H9 (cell line): ENCODE results near the gene NET1. TPM values are rescaled to one million over a fixed set of nuclear protein-coding genes. Genes with fewer than 3 reads are reported as not detected.

Experiments
- DNase-seq: peaks from one replicate; pipeline ENCODE4 v3.0.0-alpha.2; 2017
- H2AFZ ChIP-seq: one replicate; pipeline ENCODE4 v1.6.1; 2013; ENCODE audit warnings: mild to moderate bottlenecking, low read length, control low read depth, moderate library complexity
- H2AK5ac ChIP-seq: 2 replicates; pipeline ENCODE4 v1.6.1; 2013; ENCODE audit warnings: low read length, control low read depth, mixed read lengths; ENCODE audit not compliant: insufficient read length
- H2BK120ac ChIP-seq: one replicate; pipeline ENCODE4 v1.6.1; 2013; ENCODE audit warnings: low read depth, mild to moderate bottlenecking, low read length, control low read depth, inconsistent platforms; ENCODE audit not compliant: poor library complexity, severe bottlenecking
- H2BK12ac ChIP-seq: 2 replicates; pipeline ENCODE4 v1.6.1; 2013; ENCODE audit warnings: low read length, control low read depth, mixed read lengths, low read depth; ENCODE audit not compliant: insufficient read length
- H2BK15ac ChIP-seq: 2 replicates; pipeline ENCODE4 v1.6.1; 2013; ENCODE audit warnings: low read depth, low read length, control low read depth
- H2BK20ac ChIP-seq: one replicate; pipeline ENCODE4 v1.6.1; 2013; ENCODE audit warnings: low read depth, mild to moderate bottlenecking, low read length, control low read depth, inconsistent platforms; ENCODE audit not compliant: poor library complexity, severe bottlenecking
- H2BK5ac ChIP-seq: 2 replicates; pipeline ENCODE4 v1.6.1; 2013; ENCODE audit warnings: low read length, control low read depth, mixed read lengths; ENCODE audit not compliant: insufficient read length
- H3K14ac ChIP-seq: 2 replicates; pipeline ENCODE4 v1.6.1; 2013; ENCODE audit warnings: low read length, control low read depth; ENCODE audit not compliant: insufficient read depth
- H3K18ac ChIP-seq: 2 replicates; pipeline ENCODE4 v1.6.1; 2013; ENCODE audit warnings: low read depth, mild to moderate bottlenecking, mixed read lengths, low read length, control low read depth; ENCODE audit not compliant: insufficient read length
- H3K23ac ChIP-seq: 2 replicates; pipeline ENCODE4 v1.6.1; 2013; ENCODE audit warnings: low read length, control low read depth, mixed read lengths, low read depth; ENCODE audit not compliant: insufficient read length
- H3K23me2 ChIP-seq: 2 replicates; pipeline ENCODE4 v1.6.1; 2013; ENCODE audit warnings: low read depth, mild to moderate bottlenecking, mixed read lengths, low read length, control low read depth; ENCODE audit not compliant: insufficient read length, poor library complexity, severe bottlenecking
- H3K27ac ChIP-seq: 2 replicates; pipeline ENCODE4 v1.5.1; 2013; ENCODE audit warnings: low read length, control low read depth, mixed read lengths, low read depth; ENCODE audit not compliant: insufficient read length
- H3K27me3 ChIP-seq: 2 replicates; pipeline ENCODE4 v1.6.1; 2013; ENCODE audit warnings: low read length, control low read depth, inconsistent platforms; ENCODE audit not compliant: insufficient read depth
- H3K4ac ChIP-seq: 2 replicates; pipeline ENCODE4 v1.6.1; 2013; ENCODE audit warnings: low read depth, mild to moderate bottlenecking, control low read depth, inconsistent platforms, low read length, moderate library complexity
- H3K4me1 ChIP-seq: 2 replicates; pipeline ENCODE4 v1.6.1; 2013; ENCODE audit warnings: low read length, control low read depth, inconsistent platforms; ENCODE audit not compliant: insufficient read depth
- H3K4me2 ChIP-seq: 2 replicates; pipeline ENCODE4 v1.6.1; 2013; ENCODE audit warnings: low read length, control low read depth, mixed read lengths; ENCODE audit not compliant: insufficient read length, insufficient read depth
- H3K56ac ChIP-seq: 2 replicates; pipeline ENCODE4 v1.6.1; 2013; ENCODE audit warnings: low read depth, mild to moderate bottlenecking, mixed read lengths, low read length, control low read depth; ENCODE audit not compliant: insufficient read length
- H3K79me1 ChIP-seq: 2 replicates; pipeline ENCODE4 v1.6.1; 2013; ENCODE audit warnings: low read depth, mild to moderate bottlenecking, moderate library complexity, low read length, control low read depth, inconsistent platforms; ENCODE audit not compliant: insufficient read depth, poor library complexity, severe bottlenecking
- H3K79me2 ChIP-seq: 2 replicates; pipeline ENCODE4 v1.6.1; 2013; ENCODE audit warnings: low read length, control low read depth, inconsistent platforms; ENCODE audit not compliant: insufficient read depth
- H3K9ac ChIP-seq: 2 replicates; pipeline ENCODE4 v1.6.1; 2013; ENCODE audit warnings: low read length, control low read depth, mixed read lengths; ENCODE audit not compliant: insufficient read length; ENCODE audit errors: extremely low read depth
- H3K9me3 ChIP-seq: one replicate; pipeline ENCODE4 v1.6.1; 2013; ENCODE audit warnings: low read depth, low read length, inconsistent platforms; ENCODE audit not compliant: control insufficient read depth
- H3T11ph ChIP-seq: one replicate; pipeline ENCODE4 v1.6.1; 2013; ENCODE audit warnings: mild to moderate bottlenecking, low read length, control low read depth, inconsistent platforms
- H4K20me1 ChIP-seq: one replicate; pipeline ENCODE4 v1.6.1; 2013; ENCODE audit not compliant: control insufficient read depth, insufficient read length, insufficient read depth
- H4K5ac ChIP-seq: 2 replicates; pipeline ENCODE4 v1.6.1; 2013; ENCODE audit warnings: low read depth, mild to moderate bottlenecking, mixed read lengths, low read length, control low read depth; ENCODE audit not compliant: insufficient read length
- H4K8ac ChIP-seq: replicated peaks from 2 replicates; pipeline ENCODE4 v1.6.1; 2013; ENCODE audit warnings: low read length, control low read depth, mixed read lengths, low read depth; ENCODE audit not compliant: insufficient read length
- H4K91ac ChIP-seq: 2 replicates; pipeline ENCODE4 v1.6.1; 2013; ENCODE audit warnings: low read depth, mild to moderate bottlenecking, moderate library complexity, mixed read lengths, low read length, control low read depth; ENCODE audit not compliant: insufficient read length
- H3K27ac Mint-ChIP-seq, 3 experiments: 2 replicates in 2 of 3; 3 replicates in 1 of 3; pipeline ENCODE4 v1.8.0; 2020 to 2021; ENCODE audit warnings: mixed read lengths in 3 of 3, mild to moderate bottlenecking in 1 of 3, moderate library complexity in 1 of 3
- H3K27me3 Mint-ChIP-seq: 2 replicates; pipeline ENCODE4 v1.8.0; 2021; ENCODE audit warnings: low read depth, mild to moderate bottlenecking, moderate library complexity, mixed read lengths
- H3K36me3 Mint-ChIP-seq, 3 experiments: 2 replicates in 2 of 3; 3 replicates in 1 of 3; pipeline ENCODE4 v1.8.0; 2020 to 2021; ENCODE audit warnings: low read depth in 3 of 3, mixed read lengths in 3 of 3; ENCODE audit not compliant: insufficient read depth in 1 of 3
- H3K4me1 Mint-ChIP-seq, 2 experiments: 2 replicates each; pipeline ENCODE4 v1.8.0; 2020; ENCODE audit warnings: mixed read lengths in 2 of 2
- H3K4me3 Mint-ChIP-seq, 2 experiments: 2 replicates in 1 of 2; 3 replicates in 1 of 2; pipeline ENCODE4 v1.8.0; 2020 to 2021; ENCODE audit warnings: mild to moderate bottlenecking in 2 of 2, mixed read lengths in 2 of 2, moderate library complexity in 1 of 2
- H3K9me3 Mint-ChIP-seq, 2 experiments: 2 replicates in 1 of 2; 3 replicates in 1 of 2; pipeline ENCODE4 v1.8.0; 2020; ENCODE audit warnings: mild to moderate bottlenecking in 2 of 2, mixed read lengths in 2 of 2, moderate library complexity in 1 of 2
- WGBS: extraction: QIAGEN DNeasy Blood & Tissue Kit; methylation state at CpG from one replicate; pipeline ENCODE4 v1.1.7; 2013; ENCODE audit warnings: missing lambda C conversion rate, low lambda C conversion rate, mixed read lengths; ENCODE audit not compliant: insufficient read length; ENCODE audit errors: extremely low coverage; 5-methylcytosine and 5-hydroxymethylcytosine counted together
- total RNA-seq: library from RNA; stranded (reverse); gene quantifications from 2 replicates; pipeline ENCODE4 v1.2.1, GENCODE V29; 2021
- TF ChIP-seq, protein P1 (sequence below): fragments of 200-600 bp; sonication (generic); conservative IDR thresholded peaks from 3 replicates; pipeline ENCODE4 v1.8.0; 2021; ENCODE audit warnings: antibody characterized with exemption, mild to moderate bottlenecking

The NET1 gene
- total RNA-seq, 1 experiment from 2014 or later: 50.6 TPM

DNA sequence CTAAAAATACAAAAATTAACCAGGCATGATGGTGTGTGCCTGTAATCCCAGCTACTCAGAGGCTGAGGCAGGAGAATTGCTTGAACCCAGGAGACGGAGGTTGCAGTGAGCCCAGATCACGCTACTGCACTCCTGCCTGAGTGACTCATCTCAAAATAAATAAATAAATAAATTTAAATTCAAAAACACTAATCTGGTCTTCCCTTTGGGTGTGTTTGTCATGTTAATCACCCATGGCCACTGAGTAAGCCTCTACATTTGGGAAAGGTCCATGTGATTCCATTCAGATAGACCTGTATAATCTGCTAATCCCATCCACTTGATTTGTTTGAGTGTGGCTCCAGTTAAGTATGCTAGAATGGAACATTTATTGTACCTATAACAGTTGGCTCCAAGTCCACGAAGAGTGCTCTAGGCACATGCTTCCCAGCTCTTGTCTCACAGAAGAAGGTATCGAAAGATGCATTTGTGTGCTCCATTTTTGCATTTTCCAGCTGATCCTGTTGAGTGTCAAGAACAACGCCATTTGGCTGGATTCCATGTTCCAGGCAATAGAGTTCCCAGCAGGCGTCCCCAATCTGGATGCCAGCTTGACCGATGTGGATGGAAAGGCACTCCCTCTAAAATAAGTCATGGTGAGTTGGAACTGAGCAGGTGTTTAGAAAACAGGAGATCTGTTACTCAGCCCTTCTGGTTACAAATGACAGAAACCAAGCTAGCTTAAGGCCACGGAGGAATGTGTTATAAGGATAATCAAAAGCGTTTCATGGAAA is 11.7 kb upstream of the NET1 start:
- TF ChIP-seq, protein P1, sequence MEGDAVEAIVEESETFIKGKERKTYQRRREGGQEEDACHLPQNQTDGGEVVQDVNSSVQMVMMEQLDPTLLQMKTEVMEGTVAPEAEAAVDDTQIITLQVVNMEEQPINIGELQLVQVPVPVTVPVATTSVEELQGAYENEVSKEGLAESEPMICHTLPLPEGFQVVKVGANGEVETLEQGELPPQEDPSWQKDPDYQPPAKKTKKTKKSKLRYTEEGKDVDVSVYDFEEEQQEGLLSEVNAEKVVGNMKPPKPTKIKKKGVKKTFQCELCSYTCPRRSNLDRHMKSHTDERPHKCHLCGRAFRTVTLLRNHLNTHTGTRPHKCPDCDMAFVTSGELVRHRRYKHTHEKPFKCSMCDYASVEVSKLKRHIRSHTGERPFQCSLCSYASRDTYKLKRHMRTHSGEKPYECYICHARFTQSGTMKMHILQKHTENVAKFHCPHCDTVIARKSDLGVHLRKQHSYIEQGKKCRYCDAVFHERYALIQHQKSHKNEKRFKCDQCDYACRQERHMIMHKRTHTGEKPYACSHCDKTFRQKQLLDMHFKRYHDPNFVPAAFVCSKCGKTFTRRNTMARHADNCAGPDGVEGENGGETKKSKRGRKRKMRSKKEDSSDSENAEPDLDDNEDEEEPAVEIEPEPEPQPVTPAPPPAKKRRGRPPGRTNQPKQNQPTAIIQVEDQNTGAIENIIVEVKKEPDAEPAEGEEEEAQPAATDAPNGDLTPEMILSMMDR: no peak
- H2BK20ac ChIP-seq: no peak overlapping the region
- Mint-ChIP-seq H3K4me3 (no peak overlapping the region), H3K36me3 (no peaks in the 10 kb centered on the region; a peak in 1 of 7 replicates), H3K27ac (no peak overlapping the region; a peak in 1 of 7 replicates), H3K27me3 (no peaks in the 10 kb centered on the region), H3K4me1 (no peaks in the 10 kb centered on the region; a peak in 1 of 4 replicates), H3K9me3 (no peaks in the 10 kb centered on the region; a peak in 1 of 5 replicates)
- H2AFZ ChIP-seq: no peak overlapping the region
- H3K27me3 ChIP-seq: no peaks in the 10 kb centered on the region
- no peak overlapping the region for H2BK120ac ChIP-seq
- H4K8ac ChIP-seq: no peak overlapping the region
- H3K79me1 ChIP-seq: no peaks in the 10 kb centered on the region
- H2AK5ac ChIP-seq: no peak overlapping the region
- H4K91ac ChIP-seq: no peak overlapping the region
- H3K27ac ChIP-seq: no peak overlapping the region
- H2BK15ac ChIP-seq: no peak overlapping the region
- H4K20me1 ChIP-seq: no peaks in the 10 kb centered on the region
- H3T11ph ChIP-seq: no peak overlapping the region
- DNase-seq: no peak
- no CpG with 5 or more reads among the region's 9 CpGs for WGBS
- H3K23ac ChIP-seq: no peak overlapping the region
- no peak overlapping the region for H2BK5ac ChIP-seq
- no peak overlapping the region for H3K14ac ChIP-seq
- no peak overlapping the region for H3K9ac ChIP-seq
- no peaks in the 10 kb centered on the region for H3K9me3 ChIP-seq
- H3K23me2 ChIP-seq: no peaks in the 10 kb centered on the region
- H3K18ac ChIP-seq: no peak overlapping the region
- no peak overlapping the region for H3K4me2 ChIP-seq
- no peaks in the 10 kb centered on the region for H3K4me1 ChIP-seq
- no peak overlapping the region for H3K56ac ChIP-seq
- no peak overlapping the region for H2BK12ac ChIP-seq
- no peak overlapping the region for H4K5ac ChIP-seq
- H3K79me2 ChIP-seq: no peaks in the 10 kb centered on the region
- H3K4ac ChIP-seq: no peak overlapping the region
